Activated naive CD8-positive, alpha-beta T cell treated with anti-CD3 and anti-CD28 coated beads, Interleukin-2, amount 50 U/mL, for 24 hours (primary cell): ENCODE data around the gene UBAC2.

Experiments used
- ATAC-seq: fragments of 150-1000 bp; cut with Tn5 transposase; one replicate; pipeline ENCODE4 v1.10.0; 2021
- DNase-seq: peaks from one replicate; pipeline ENCODE4 v3.0.0; 2021
- H3K27ac Mint-ChIP-seq: one replicate; pipeline ENCODE4 v1.8.0; 2021; ENCODE audit warnings: mild to moderate bottlenecking, mixed read lengths
- H3K27me3 Mint-ChIP-seq: one replicate; pipeline ENCODE4 v1.8.0; 2021; ENCODE audit warnings: mixed read lengths
- H3K36me3 Mint-ChIP-seq: one replicate; pipeline ENCODE4 v1.8.0; 2021; ENCODE audit warnings: low read depth, mixed read lengths
- H3K4me1 Mint-ChIP-seq: one replicate; pipeline ENCODE4 v1.8.0; 2021; ENCODE audit warnings: mixed read lengths
- H3K4me3 Mint-ChIP-seq: one replicate; pipeline ENCODE4 v1.8.0; 2021; ENCODE audit warnings: mild to moderate bottlenecking, moderate library complexity, mixed read lengths
- H3K9me3 Mint-ChIP-seq: one replicate; pipeline ENCODE4 v1.8.0; 2021; ENCODE audit warnings: mixed read lengths

Gene UBAC2

DNA sequence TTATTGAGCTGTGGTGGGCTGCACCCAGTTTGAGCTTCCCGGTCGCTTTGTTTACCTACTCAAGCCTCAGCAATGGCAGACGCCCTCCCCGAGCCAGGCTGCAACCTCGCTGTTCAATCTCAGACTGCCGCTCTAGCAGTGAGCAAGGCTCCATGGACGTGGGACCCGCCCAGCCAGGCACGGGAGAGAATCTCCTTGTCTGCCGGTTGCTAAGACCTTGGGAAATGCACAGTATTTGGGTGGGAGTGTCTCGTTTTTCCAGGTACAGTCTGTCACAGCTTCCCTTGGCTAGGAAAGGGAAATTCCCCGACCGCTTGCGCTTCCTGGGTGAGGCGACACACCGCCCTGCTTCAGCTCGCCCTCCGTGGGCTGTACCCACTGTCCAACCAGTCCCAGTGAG, 27.7 kb upstream of the UBAC2 start:
- H3K4me3 Mint-ChIP-seq: no peak overlapping the region
- ATAC-seq (no peak), DNase-seq (no peak)
- no peaks in the 10 kb centered on the region for H3K9me3 Mint-ChIP-seq
- peaks cover 21% of the 10 kb centered on the region for H3K4me1 Mint-ChIP-seq
- H3K36me3 Mint-ChIP-seq: no peaks in the 10 kb centered on the region
- H3K27ac Mint-ChIP-seq: no peak overlapping the region
- no peaks in the 10 kb centered on the region for H3K27me3 Mint-ChIP-seq

DNA sequence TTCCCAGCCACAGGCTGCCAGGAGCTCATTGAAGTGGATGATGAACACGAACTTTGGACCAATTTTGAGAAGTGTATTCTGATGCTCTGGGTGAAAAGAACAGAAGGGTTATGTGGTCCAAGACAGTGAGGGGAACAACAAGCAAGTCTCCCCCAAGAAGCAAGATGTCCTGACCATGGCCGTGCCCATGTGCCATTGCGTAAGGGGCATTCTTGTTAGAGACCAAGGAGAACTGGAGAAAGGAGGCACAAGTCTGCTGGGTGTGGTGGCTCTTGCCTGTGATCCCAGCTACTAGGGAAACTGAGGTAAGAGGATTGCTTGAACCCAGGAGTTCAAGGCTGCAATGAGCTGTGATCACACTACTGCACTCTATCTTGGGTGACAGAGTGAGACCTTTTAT, 27.0 kb upstream of the UBAC2 start:
- Mint-ChIP-seq H3K36me3 (no peaks in the 10 kb centered on the region), H3K9me3 (no peaks in the 10 kb centered on the region), H3K27ac (no peak overlapping the region), H3K4me3 (no peak overlapping the region), H3K27me3 (no peaks in the 10 kb centered on the region), H3K4me1 (peaks cover 28% of the 10 kb centered on the region)
- DNase-seq (no peak), ATAC-seq (no peak)

DNA sequence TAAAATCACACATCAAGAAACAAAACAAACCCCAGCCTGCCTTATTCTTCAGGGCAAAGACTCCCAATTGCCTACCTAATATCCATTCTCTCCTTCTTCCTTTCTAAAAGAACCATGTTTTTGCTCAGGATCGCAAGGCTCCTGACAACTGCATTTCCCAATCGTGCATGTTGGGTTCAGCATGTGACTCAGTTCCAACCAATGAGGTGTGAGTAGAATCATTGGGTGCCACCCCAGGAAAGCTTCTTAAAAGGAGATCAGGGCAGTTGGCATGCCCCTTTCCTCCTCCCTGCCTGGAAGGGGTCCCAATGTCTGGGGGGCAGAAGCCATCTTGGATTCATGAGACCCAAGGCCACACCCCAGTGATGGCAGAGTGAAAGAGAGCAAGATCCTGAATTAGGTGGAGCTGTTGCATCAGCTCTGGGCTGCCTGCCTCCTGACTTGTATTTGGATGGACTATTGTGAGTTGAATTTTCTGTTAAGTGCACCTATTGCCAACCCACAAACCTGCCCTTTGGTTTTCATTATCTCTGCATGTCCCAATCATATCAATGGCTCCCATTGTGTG, 26.0 kb upstream of the UBAC2 start:
- Mint-ChIP-seq H3K4me3 (no peak overlapping the region), H3K9me3 (no peaks in the 10 kb centered on the region), H3K4me1 (peaks cover 38% of the 10 kb centered on the region), H3K27me3 (no peaks in the 10 kb centered on the region), H3K27ac (no peak overlapping the region), H3K36me3 (no peaks in the 10 kb centered on the region)
- ATAC-seq (no peak), DNase-seq (no peak)

- H3K9me3 Mint-ChIP-seq: peaks cover 4% of the 10 kb centered on the region
- DNase-seq: peak; percentile 81
- peak overlapping the region; percentile 66 for H3K4me3 Mint-ChIP-seq
- peak; percentile 98 for ATAC-seq
- no peaks in the 10 kb centered on the region for H3K27me3 Mint-ChIP-seq
- peak overlapping the region; percentile 83 for H3K27ac Mint-ChIP-seq
- H3K36me3 Mint-ChIP-seq: peaks cover 7% of the 10 kb centered on the region
- peaks cover 46% of the 10 kb centered on the region for H3K4me1 Mint-ChIP-seq
Measured at GRCh38 chr13:99176309-99177276, 24.1 kb upstream of the UBAC2 start.

- no peak overlapping the region for H3K4me3 Mint-ChIP-seq
- H3K4me1 Mint-ChIP-seq: peaks cover 42% of the 10 kb centered on the region
- H3K27me3 Mint-ChIP-seq: no peaks in the 10 kb centered on the region
- DNase-seq (no peak), ATAC-seq (peak; percentile 3)
- peaks cover 14% of the 10 kb centered on the region for H3K9me3 Mint-ChIP-seq
- H3K36me3 Mint-ChIP-seq: peaks cover 9% of the 10 kb centered on the region
- H3K27ac Mint-ChIP-seq: no peak overlapping the region
Measured at GRCh38 chr13:99178636-99179035, 22.0 kb upstream of the UBAC2 start.

- peaks cover 11% of the 10 kb centered on the region for H3K36me3 Mint-ChIP-seq
- H3K4me1 Mint-ChIP-seq: peaks cover 41% of the 10 kb centered on the region
- no peak overlapping the region for H3K27ac Mint-ChIP-seq
- DNase-seq (no peak), ATAC-seq (no peak)
- no peak overlapping the region for H3K4me3 Mint-ChIP-seq
- peaks cover 14% of the 10 kb centered on the region for H3K9me3 Mint-ChIP-seq
- H3K27me3 Mint-ChIP-seq: no peaks in the 10 kb centered on the region
Measured at GRCh38 chr13:99179460-99179859, 21.2 kb upstream of the UBAC2 start.

- no peak for ATAC-seq
- H3K27ac Mint-ChIP-seq: no peak overlapping the region
- H3K36me3 Mint-ChIP-seq: peaks cover 11% of the 10 kb centered on the region
- no peak for DNase-seq
- H3K4me3 Mint-ChIP-seq: no peak overlapping the region
- H3K9me3 Mint-ChIP-seq: peaks cover 14% of the 10 kb centered on the region
- peaks cover 30% of the 10 kb centered on the region for H3K4me1 Mint-ChIP-seq
- H3K27me3 Mint-ChIP-seq: no peaks in the 10 kb centered on the region
Measured at GRCh38 chr13:99182439-99182838, 18.2 kb upstream of the UBAC2 start.

GRCh38 chr13:99185606-99186005, 15.0 kb upstream of the UBAC2 start:
- DNase-seq (no peak), ATAC-seq (no peak)
- Mint-ChIP-seq H3K36me3 (peaks cover 11% of the 10 kb centered on the region), H3K27me3 (no peaks in the 10 kb centered on the region), H3K9me3 (peaks cover 14% of the 10 kb centered on the region), H3K4me3 (no peak overlapping the region), H3K4me1 (peaks cover 1% of the 10 kb centered on the region), H3K27ac (no peak overlapping the region)

DNA sequence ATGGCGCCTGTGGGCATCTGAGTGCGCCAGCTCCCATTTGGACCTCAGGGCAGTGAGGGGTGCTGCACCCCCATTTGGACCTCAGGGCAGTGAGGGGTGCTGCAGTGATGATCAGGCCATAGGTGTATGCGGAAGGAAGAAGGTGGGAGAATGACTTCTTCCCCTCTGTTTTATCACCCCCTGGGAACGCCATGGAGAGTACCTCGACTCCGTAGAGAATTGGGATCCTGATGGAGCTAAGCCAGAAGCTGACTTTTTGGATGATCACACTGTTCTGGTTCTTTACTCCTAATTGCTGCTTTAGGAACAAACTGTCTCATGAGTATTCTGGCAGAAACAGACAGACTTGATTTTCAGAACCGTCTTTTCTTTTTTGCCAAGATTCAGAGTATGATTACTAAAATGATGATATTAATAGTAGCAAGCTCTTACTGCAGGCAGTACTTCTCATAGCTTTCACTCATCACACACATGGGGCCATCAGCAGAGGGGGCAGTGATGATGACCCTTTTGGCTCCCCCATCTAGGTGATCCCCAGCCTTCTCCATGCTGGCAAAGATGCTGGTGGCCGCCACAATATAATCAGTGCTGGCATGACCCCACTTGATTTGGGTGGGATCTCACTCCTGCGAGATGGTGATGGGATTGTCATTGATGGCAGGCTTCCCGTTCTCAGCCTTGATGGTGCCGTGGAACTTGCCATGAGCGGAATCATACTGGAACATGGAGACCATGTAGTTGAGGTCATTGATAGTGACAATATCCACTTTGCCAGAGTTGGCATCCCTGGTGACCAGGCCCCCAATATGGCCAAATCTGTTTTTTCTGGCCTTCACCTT, 10.3 kb upstream of the UBAC2 start:
- Mint-ChIP-seq H3K9me3 (no peaks in the 10 kb centered on the region), H3K4me3 (no peak overlapping the region), H3K36me3 (no peaks in the 10 kb centered on the region), H3K4me1 (peaks cover 6% of the 10 kb centered on the region), H3K27ac (no peak overlapping the region), H3K27me3 (no peaks in the 10 kb centered on the region)
- no peak for ATAC-seq
- no peak for DNase-seq

GRCh38 chr13:99191336-99191899, 9.2 kb upstream of the UBAC2 start:
- H3K4me1 Mint-ChIP-seq: peaks cover 9% of the 10 kb centered on the region
- ATAC-seq: no peak
- H3K27me3 Mint-ChIP-seq: no peaks in the 10 kb centered on the region
- DNase-seq: no peak
- no peak overlapping the region for H3K4me3 Mint-ChIP-seq
- no peaks in the 10 kb centered on the region for H3K36me3 Mint-ChIP-seq
- no peaks in the 10 kb centered on the region for H3K9me3 Mint-ChIP-seq
- H3K27ac Mint-ChIP-seq: no peak overlapping the region

- Mint-ChIP-seq H3K4me3 (no peak overlapping the region), H3K9me3 (no peaks in the 10 kb centered on the region), H3K4me1 (peaks cover 14% of the 10 kb centered on the region), H3K36me3 (no peaks in the 10 kb centered on the region), H3K27me3 (no peaks in the 10 kb centered on the region), H3K27ac (no peak overlapping the region)
- DNase-seq: no peak
- no peak for ATAC-seq
Measured at GRCh38 chr13:99191900-99192399, 8.7 kb upstream of the UBAC2 start.

DNA sequence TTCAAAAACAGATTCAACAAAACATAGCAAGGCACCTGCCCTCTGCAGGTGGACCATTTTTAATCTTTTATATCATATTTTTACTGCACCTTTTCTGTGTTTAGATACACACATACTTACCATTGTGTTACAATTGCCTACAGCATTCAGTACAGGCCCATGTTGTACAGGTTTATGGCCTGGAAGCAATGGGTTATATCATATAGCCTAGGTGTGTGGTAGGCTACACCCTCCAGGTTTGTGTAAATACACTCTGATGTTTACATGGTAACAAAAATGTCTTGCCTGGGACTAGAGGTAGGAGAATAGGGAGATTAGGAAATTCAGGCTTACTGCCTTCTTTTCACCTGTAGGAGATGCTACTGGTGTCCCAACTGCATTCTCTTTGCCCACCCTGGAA, 8.2 kb upstream of the UBAC2 start:
- ATAC-seq: no peak
- Mint-ChIP-seq H3K4me3 (no peak overlapping the region), H3K36me3 (no peaks in the 10 kb centered on the region), H3K27ac (no peak overlapping the region), H3K9me3 (no peaks in the 10 kb centered on the region), H3K27me3 (no peaks in the 10 kb centered on the region), H3K4me1 (peaks cover 20% of the 10 kb centered on the region)
- no peak for DNase-seq

DNA sequence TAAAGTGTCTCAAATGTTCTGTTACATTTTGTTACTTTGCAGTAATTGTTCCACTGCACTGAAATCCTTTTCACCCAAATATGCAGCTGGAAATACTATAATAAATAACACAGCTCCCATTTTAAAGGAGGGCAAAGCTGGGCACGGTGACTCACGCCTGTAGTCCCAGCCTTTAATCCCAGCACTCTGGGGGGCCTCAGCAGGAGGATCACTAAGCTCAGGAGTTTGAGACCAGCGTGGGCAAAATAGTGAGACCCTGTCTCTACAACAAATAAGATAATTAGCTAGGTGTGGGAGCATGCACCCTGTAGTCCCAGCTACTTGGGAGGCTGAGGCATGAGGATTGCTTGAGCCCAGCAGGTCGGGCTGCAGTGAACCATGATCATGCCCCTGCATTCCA, 7.5 kb upstream of the UBAC2 start:
- no peak overlapping the region for H3K27ac Mint-ChIP-seq
- peaks cover 23% of the 10 kb centered on the region for H3K4me1 Mint-ChIP-seq
- no peak for DNase-seq
- H3K36me3 Mint-ChIP-seq: no peaks in the 10 kb centered on the region
- ATAC-seq: no peak
- H3K27me3 Mint-ChIP-seq: no peaks in the 10 kb centered on the region
- no peak overlapping the region for H3K4me3 Mint-ChIP-seq
- no peaks in the 10 kb centered on the region for H3K9me3 Mint-ChIP-seq

DNA sequence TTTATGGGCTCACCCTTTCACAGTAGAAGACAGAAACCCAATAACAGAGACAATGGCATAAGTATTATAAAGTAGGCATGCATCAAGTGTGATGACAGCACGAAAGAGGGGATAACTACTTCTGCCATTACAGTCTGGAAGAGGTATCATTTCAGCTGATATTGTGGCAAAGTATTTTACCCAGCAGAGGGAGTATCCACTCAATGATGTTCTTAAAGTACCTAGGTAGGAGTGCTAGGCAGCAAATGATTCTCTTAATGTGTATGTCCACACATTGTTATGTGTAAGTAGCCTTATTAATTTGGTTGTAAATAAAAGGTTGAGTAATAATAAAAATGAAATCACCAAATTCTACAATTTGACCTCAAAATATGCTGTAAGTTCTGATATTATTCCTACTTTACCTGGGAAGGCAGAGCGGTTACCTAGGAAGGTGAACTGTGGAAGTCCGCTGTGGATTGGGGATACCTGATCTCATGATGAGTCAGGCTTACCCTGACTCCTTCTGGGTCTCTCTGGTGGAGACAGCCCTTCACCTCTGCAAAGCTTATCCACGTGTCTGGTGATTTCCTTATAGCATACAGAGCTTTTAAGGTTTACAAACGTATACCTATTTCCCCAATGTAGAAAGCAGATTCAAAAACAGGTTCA, 4.1 kb upstream of the UBAC2 start:
- ATAC-seq: no peak
- DNase-seq: no peak
- H3K9me3 Mint-ChIP-seq: no peaks in the 10 kb centered on the region
- H3K4me3 Mint-ChIP-seq: no peak overlapping the region
- H3K36me3 Mint-ChIP-seq: peaks cover 8% of the 10 kb centered on the region
- H3K27ac Mint-ChIP-seq: no peak overlapping the region
- no peaks in the 10 kb centered on the region for H3K27me3 Mint-ChIP-seq
- H3K4me1 Mint-ChIP-seq: peaks cover 36% of the 10 kb centered on the region
